ENCODE measurements around the gene CYP27C1. TPM values are rescaled to one million over a fixed set of nuclear protein-coding genes. Genes with fewer than 3 reads are reported as not detected.

CYP27C1 gene
- total and polyA plus RNA-seq, 12 donors = 0.07 to 0.20 (median 0.13) TPM; not detected in 6

GRCh38 chr2:127149384-127149783 is 70.7 kb downstream of the CYP27C1 start:
- Histone ChIP-seq H3K9me3 (peaks cover 0 to 13% (median 2%) of the 10 kb centered on the region in 11 donors), H3K27ac (no peak overlapping the region), H3K4me3 (no peak overlapping the region), H3K4me1 (peaks cover 0 to 24% (median 15%) of the 10 kb centered on the region in 9 donors), H3K27me3 (peaks cover 0 to 3% (median 0%) of the 10 kb centered on the region in 7 donors), H3K36me3 (no peaks in the 10 kb centered on the region)
- intact Hi-C loops (cut with DNase I) = no loop called here
- no peak for TF ChIP-seq CTCF (IDR thresholded peaks at IDR 0.05)
- ATAC-seq (no peak), DNase-seq (no peak)
- 94 to 98% methylated on average over 4 of the region's 4 CpGs for WGBS, 2 donors

GRCh38 chr2:127146820-127147502 is 73.1 kb downstream of the CYP27C1 start:
- H3K9me3 ChIP-seq = peaks cover 0 to 13% (median 2%) of the 10 kb centered on the region in 11 donors
- DNase-seq (no peak), ATAC-seq (peak in 7 of 8 donors; percentile 28 to 58 (median 42))
- H3K4me3 ChIP-seq = no peak overlapping the region
- no peak for TF ChIP-seq CTCF (IDR thresholded peaks at IDR 0.05)
- H3K27ac ChIP-seq = no peak overlapping the region
- no peaks in the 10 kb centered on the region for H3K36me3 ChIP-seq
- H3K4me1 ChIP-seq = peaks cover 0 to 40% (median 26%) of the 10 kb centered on the region in 9 donors
- peaks cover 0 to 5% (median 0%) of the 10 kb centered on the region in 7 donors for H3K27me3 ChIP-seq
- 55 to 71% methylated on average over 10 of the region's 10 CpGs for WGBS, 2 donors
- intact Hi-C loops (cut with DNase I) = no loop called here

- DNase-seq (no peak), ATAC-seq (peak in 2 of 8 donors; percentile 17 to 19)
- Histone ChIP-seq H3K4me1 (peaks cover 0 to 40% (median 26%) of the 10 kb centered on the region in 9 donors), H3K9me3 (peaks cover 0 to 11% (median 0%) of the 10 kb centered on the region in 11 donors), H3K27me3 (peaks cover 0 to 12% (median 5%) of the 10 kb centered on the region in 7 donors), H3K27ac (no peak overlapping the region), H3K4me3 (no peak overlapping the region), H3K36me3 (no peaks in the 10 kb centered on the region)
- intact Hi-C loops (cut with DNase I) = no loop called here
- TF ChIP-seq CTCF (IDR thresholded peaks at IDR 0.05) = no peak
- whole genome bisulfite sequencing, 2 donors = 86 to 93% methylated on average over 18 of the region's 18 CpGs
These were observed 73.9 kb downstream of the CYP27C1 start for GRCh38 chr2:127146071-127146725.

- intact Hi-C loops (cut with DNase I) = no loop called here
- TF ChIP-seq CTCF (IDR thresholded peaks at IDR 0.05) = no peak
- H3K27me3 ChIP-seq = peaks cover 0 to 19% (median 12%) of the 10 kb centered on the region in 7 donors
- ATAC-seq (peak; percentile 18 to 52 (median 34)), DNase-seq (no peak)
- peaks cover 0 to 40% (median 26%) of the 10 kb centered on the region in 9 donors for H3K4me1 ChIP-seq
- no peak overlapping the region for H3K4me3 ChIP-seq
- H3K9me3 ChIP-seq = peaks cover 0 to 2% (median 0%) of the 10 kb centered on the region in 11 donors
- H3K36me3 ChIP-seq = no peaks in the 10 kb centered on the region
- no peak overlapping the region for H3K27ac ChIP-seq
- WGBS, 2 donors = 13 to 24% methylated on average over 1 of the region's 1 CpG
These were observed 74.7 kb downstream of the CYP27C1 start for GRCh38 chr2:127145280-127145895.

All from heart right ventricle (tissue), 16 donors.